KMS-11 (cell line): ENCODE measurements around the gene CARNS1.

Experiments used
- H2AFZ ChIP-seq: fragments of 200-600 bp; sonication (generic); 2 replicates; pipeline ENCODE4 v1.6.1; 2016; ENCODE audit warnings: antibody characterized with exemption, mixed run types, low read depth
- H3K27ac ChIP-seq: fragments of 200-600 bp; sonication (generic); 2 replicates; pipeline ENCODE4 v1.6.1; 2016; ENCODE audit warnings: mild to moderate bottlenecking, mixed run types
- H3K27me3 ChIP-seq: fragments of 200-600 bp; sonication (generic); 2 replicates; pipeline ENCODE4 v1.6.1; 2017; ENCODE audit warnings: mild to moderate bottlenecking, low read depth, mixed run types, moderate library complexity; ENCODE audit not compliant: insufficient read depth
- H3K36me3 ChIP-seq: fragments of 200-600 bp; sonication (generic); 2 replicates; pipeline ENCODE4 v1.6.1; 2017; ENCODE audit warnings: mild to moderate bottlenecking, mixed run types; ENCODE audit not compliant: insufficient read depth
- H3K4me1 ChIP-seq: fragments of 200-600 bp; sonication (generic); 2 replicates; pipeline ENCODE4 v1.6.1; 2016; ENCODE audit warnings: mild to moderate bottlenecking, low read depth, mixed run types; ENCODE audit not compliant: poor library complexity, severe bottlenecking
- H3K4me2 ChIP-seq: fragments of 200-600 bp; sonication (generic); 2 replicates; pipeline ENCODE4 v1.7.0; 2016; ENCODE audit warnings: mild to moderate bottlenecking, mixed run types
- H3K4me3 ChIP-seq: fragments of 200-600 bp; sonication (generic); IDR thresholded peaks from 2 replicates; pipeline ENCODE4 v1.6.1; 2017; ENCODE audit warnings: low read depth, low read length, mixed read lengths; ENCODE audit not compliant: insufficient read depth
- H3K79me2 ChIP-seq: fragments of 200-600 bp; sonication (generic); 2 replicates; pipeline ENCODE4 v1.6.1; 2016; ENCODE audit warnings: low read depth, mixed run types; ENCODE audit not compliant: insufficient read depth
- H3K9ac ChIP-seq: fragments of 200-600 bp; sonication (generic); 2 replicates; pipeline ENCODE4 v1.6.1; 2016; ENCODE audit warnings: mild to moderate bottlenecking, mixed run types
- H4K20me1 ChIP-seq: fragments of 200-600 bp; sonication (generic); 2 replicates; pipeline ENCODE4 v1.6.1; 2016; ENCODE audit warnings: mild to moderate bottlenecking, mixed run types; ENCODE audit not compliant: insufficient read depth
- CTCF ChIP-seq: fragments of 200-600 bp; sonication (generic); conservative IDR thresholded peaks from 2 replicates; pipeline ENCODE4 v1.6.1; 2017; ENCODE audit warnings: low read depth, mild to moderate bottlenecking, antibody characterized with exemption, low read length, moderate library complexity, mixed read lengths

Gene CARNS1

GRCh38 chr11:67432655-67433349 is 17.3 kb downstream of the CARNS1 start:
- Histone ChIP-seq H3K9ac (no peak overlapping the region), H3K27ac (no peak overlapping the region), H4K20me1 (no peaks in the 10 kb centered on the region), H3K4me2 (no peak overlapping the region), H3K36me3 (no peaks in the 10 kb centered on the region), H3K4me3 (no peak overlapping the region), H2AFZ (no peak overlapping the region), H3K79me2 (peaks cover 19% of the 10 kb centered on the region), H3K4me1 (peaks cover 8% of the 10 kb centered on the region), H3K27me3 (no peaks in the 10 kb centered on the region)
- TF ChIP-seq CTCF: no peak

DNA sequence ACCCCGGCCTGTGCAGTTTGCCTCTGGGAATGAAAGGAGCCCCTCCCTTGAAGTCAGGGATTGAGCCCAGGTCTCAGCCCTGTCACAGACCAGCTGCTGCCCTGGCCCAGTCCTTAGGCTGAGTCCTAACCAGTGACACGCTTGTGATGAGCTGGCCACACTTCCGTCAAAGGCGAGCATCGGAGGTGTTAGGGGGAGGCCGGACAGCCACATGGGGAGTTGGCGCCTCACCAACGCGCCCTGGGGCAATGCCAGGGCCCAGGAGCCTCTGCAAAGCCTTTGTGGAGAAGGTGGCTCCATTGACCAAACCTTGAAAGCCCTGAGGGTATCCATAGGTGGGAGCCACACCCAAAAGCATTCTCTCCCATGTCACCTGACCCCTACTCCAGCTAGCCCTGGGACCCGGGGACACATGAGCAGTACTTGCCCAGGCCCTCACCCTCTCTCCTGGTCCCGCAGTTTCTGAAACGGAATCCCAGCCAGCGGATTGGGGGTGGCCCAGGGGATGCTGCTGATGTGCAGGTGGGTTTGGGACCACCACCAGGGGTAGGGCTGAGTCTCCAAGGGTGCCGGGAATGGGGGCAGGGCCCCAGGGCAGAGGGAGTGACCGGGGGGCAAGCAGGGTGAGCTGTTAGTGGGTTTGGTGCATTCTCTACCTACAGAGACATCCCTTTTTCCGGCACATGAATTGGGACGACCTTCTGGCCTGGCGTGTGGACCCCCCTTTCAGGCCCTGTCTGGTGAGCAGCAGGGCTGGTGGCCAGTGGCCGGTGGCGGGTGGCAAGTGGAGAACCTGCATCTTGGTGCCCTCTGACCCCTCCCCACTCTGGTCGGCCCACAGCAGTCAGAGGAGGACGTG is 18.3 kb downstream of the CARNS1 start:
- no peak overlapping the region for H2AFZ ChIP-seq
- peaks cover 8% of the 10 kb centered on the region for H3K4me1 ChIP-seq
- H3K4me3 ChIP-seq: no peak overlapping the region
- H3K9ac ChIP-seq: no peak overlapping the region
- no peaks in the 10 kb centered on the region for H3K27me3 ChIP-seq
- no peak overlapping the region for H3K4me2 ChIP-seq
- peaks cover 16% of the 10 kb centered on the region for H3K79me2 ChIP-seq
- no peaks in the 10 kb centered on the region for H3K36me3 ChIP-seq
- H3K27ac ChIP-seq: no peak overlapping the region
- H4K20me1 ChIP-seq: no peaks in the 10 kb centered on the region
- no peak for TF ChIP-seq CTCF

GRCh38 chr11:67434395-67434881 is 19.0 kb downstream of the CARNS1 start:
- H2AFZ ChIP-seq: no peak overlapping the region
- H3K4me1 ChIP-seq: peaks cover 4% of the 10 kb centered on the region
- peaks cover 9% of the 10 kb centered on the region for H3K79me2 ChIP-seq
- no peaks in the 10 kb centered on the region for H3K36me3 ChIP-seq
- H3K4me2 ChIP-seq: no peak overlapping the region
- no peak overlapping the region for H3K9ac ChIP-seq
- H4K20me1 ChIP-seq: no peaks in the 10 kb centered on the region
- no peak overlapping the region for H3K4me3 ChIP-seq
- no peak overlapping the region for H3K27ac ChIP-seq
- TF ChIP-seq CTCF: no peak
- no peaks in the 10 kb centered on the region for H3K27me3 ChIP-seq

- no peak overlapping the region for H3K27ac ChIP-seq
- peaks cover 2% of the 10 kb centered on the region; the same call in 1 of the 2 replicates for H3K79me2 ChIP-seq
- no peak overlapping the region for H3K4me3 ChIP-seq
- no peaks in the 10 kb centered on the region for H3K4me1 ChIP-seq
- H4K20me1 ChIP-seq: no peaks in the 10 kb centered on the region
- no peak overlapping the region for H3K9ac ChIP-seq
- no peak overlapping the region for H3K4me2 ChIP-seq
- H3K27me3 ChIP-seq: no peaks in the 10 kb centered on the region
- no peak for TF ChIP-seq CTCF
- no peak overlapping the region for H2AFZ ChIP-seq
- no peaks in the 10 kb centered on the region for H3K36me3 ChIP-seq
Measured at GRCh38 chr11:67435031-67435726, 19.7 kb downstream of the CARNS1 start.
